Neuronal stem cell (in vitro differentiated cells): Measurements from ENCODE around the gene SERPINA10.

Experiments
- DNase-seq: peaks from one replicate; pipeline ENCODE4 v3.0.0-alpha.2; 2013; ENCODE audit warnings: low spot score
- H2AFZ ChIP-seq: one replicate; pipeline ENCODE4 v1.6.1; 2013; ENCODE audit warnings: mild to moderate bottlenecking, low read length, inconsistent platforms
- H2AK5ac ChIP-seq: 2 replicates; pipeline ENCODE4 v1.6.1; 2013; ENCODE audit warnings: low read depth, mild to moderate bottlenecking, inconsistent platforms, low read length, moderate library complexity, mixed read lengths
- H2BK120ac ChIP-seq: 2 replicates; pipeline ENCODE4 v1.6.1; 2013; ENCODE audit warnings: low read depth, mild to moderate bottlenecking, inconsistent platforms, low read length, moderate library complexity, mixed read lengths
- H2BK12ac ChIP-seq: one replicate; pipeline ENCODE4 v1.6.1; 2013; ENCODE audit warnings: low read length, inconsistent platforms
- H2BK15ac ChIP-seq: 2 replicates; pipeline ENCODE4 v1.6.1; 2013; ENCODE audit warnings: mild to moderate bottlenecking, low read length, inconsistent platforms, mixed read lengths
- H2BK5ac ChIP-seq: one replicate; pipeline ENCODE4 v1.6.1; 2013; ENCODE audit warnings: inconsistent platforms, mild to moderate bottlenecking, low read length, moderate library complexity
- H3K14ac ChIP-seq: one replicate; pipeline ENCODE4 v1.6.1; 2013; ENCODE audit warnings: low read length, inconsistent platforms
- H3K18ac ChIP-seq: 2 replicates; pipeline ENCODE4 v1.6.1; 2013; ENCODE audit warnings: low read length, inconsistent platforms
- H3K23ac ChIP-seq: 2 replicates; pipeline ENCODE4 v1.6.1; 2013; ENCODE audit warnings: low read depth, mild to moderate bottlenecking, mixed read lengths, low read length, inconsistent platforms; ENCODE audit not compliant: poor library complexity
- H3K27ac ChIP-seq: replicated peaks from 3 replicates; pipeline ENCODE4 v1.5.1; 2013; ENCODE audit warnings: low read length, inconsistent platforms
- H3K27me3 ChIP-seq, 3 experiments: 2 replicates each; pipeline ENCODE4 v1.6.1; 2013; ENCODE audit warnings: low read length in 3 of 3, mild to moderate bottlenecking in 2 of 3, inconsistent platforms in 1 of 3, low read depth in 1 of 3, mixed read lengths in 1 of 3, moderate library complexity in 1 of 3; ENCODE audit not compliant: control insufficient read depth in 3 of 3, insufficient read depth in 3 of 3
- H3K36me3 ChIP-seq, 2 donors: replicated peaks in 1 of 2; 2 replicates each; pipeline ENCODE4 v1.6.1; 2013; ENCODE audit warnings: low read length in 2 of 2; ENCODE audit not compliant: control insufficient read depth in 2 of 2, insufficient read depth in 2 of 2
- H3K4ac ChIP-seq: 2 replicates; pipeline ENCODE4 v1.6.1; 2013; ENCODE audit warnings: inconsistent platforms, mild to moderate bottlenecking, low read length, moderate library complexity
- H3K4me1 ChIP-seq, 2 donors: 1 replicate in 1 of 2; 2 replicates in 1 of 2; pipeline ENCODE4 v1.6.1; 2013; ENCODE audit warnings: low read length in 2 of 2, low read depth in 1 of 2; ENCODE audit not compliant: control insufficient read depth in 2 of 2, insufficient read depth in 1 of 2
- H3K4me2 ChIP-seq: one replicate; pipeline ENCODE4 v1.6.1; 2013; ENCODE audit warnings: mild to moderate bottlenecking, low read length, inconsistent platforms; ENCODE audit not compliant: insufficient read depth, poor library complexity, severe bottlenecking
- H3K4me3 ChIP-seq, 2 donors: 2 replicates each; pipeline ENCODE4 v1.5.1; 2013; ENCODE audit warnings: low read length in 2 of 2, mild to moderate bottlenecking in 2 of 2, inconsistent platforms in 1 of 2, moderate library complexity in 1 of 2
- H3K79me1 ChIP-seq: one replicate; pipeline ENCODE4 v1.6.1; 2013; ENCODE audit warnings: low read depth, mild to moderate bottlenecking, inconsistent platforms, low read length, moderate library complexity
- H3K9ac ChIP-seq: one replicate; pipeline ENCODE4 v1.6.1; 2013; ENCODE audit warnings: mild to moderate bottlenecking, low read depth, low read length, inconsistent platforms; ENCODE audit not compliant: poor library complexity
- H3K9me3 ChIP-seq, 2 donors: replicated peaks in 1 of 2; 2 replicates each; pipeline versions ENCODE3 to v1.6.1; 2013; ENCODE audit warnings: low read length in 2 of 2, mild to moderate bottlenecking in 2 of 2, inconsistent platforms in 1 of 2, low read depth in 1 of 2, mixed read lengths in 1 of 2, moderate library complexity in 1 of 2; ENCODE audit not compliant: control insufficient read depth in 2 of 2, insufficient read depth in 1 of 2
- H4K8ac ChIP-seq: one replicate; pipeline ENCODE4 v1.6.1; 2013; ENCODE audit warnings: low read depth, mild to moderate bottlenecking, inconsistent platforms, low read length, moderate library complexity
- H4K91ac ChIP-seq: one replicate; pipeline ENCODE4 v1.6.1; 2013; ENCODE audit warnings: low read length, low read depth, mild to moderate bottlenecking, inconsistent platforms; ENCODE audit not compliant: poor library complexity
- WGBS, 2 donors: extraction: QIAGEN DNeasy Blood & Tissue Kit; methylation state at CpG; one replicate each; pipeline ENCODE4 v1.1.7; 2013; ENCODE audit warnings: missing lambda C conversion rate in 2 of 2, mixed read lengths in 1 of 2; ENCODE audit not compliant: insufficient read length in 2 of 2, insufficient replicate concordance in 1 of 2; ENCODE audit errors: extremely low coverage in 2 of 2; 5-methylcytosine and 5-hydroxymethylcytosine counted together

The SERPINA10 gene

DNA sequence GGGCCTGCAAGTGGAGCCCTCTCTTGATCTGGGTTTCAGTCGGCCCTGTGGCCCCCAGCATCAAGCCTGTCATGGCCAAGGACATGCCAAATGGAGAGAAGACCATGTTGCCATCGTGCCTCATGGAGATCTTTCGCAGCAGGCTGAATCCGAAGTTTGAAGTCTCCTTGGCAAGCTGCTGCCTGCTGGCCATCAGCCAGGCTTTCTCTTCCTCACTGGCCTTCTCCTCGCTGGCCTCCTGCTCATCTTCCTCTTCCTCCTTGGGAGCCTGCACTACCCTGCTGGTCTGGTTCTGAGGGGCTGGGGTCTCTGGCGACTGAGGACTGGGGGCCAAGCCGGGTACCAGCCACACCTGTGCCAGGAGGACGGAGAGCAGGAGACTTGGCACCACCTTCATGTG, 2.9 kb downstream of the SERPINA10 start:
- Histone ChIP-seq H3K4me1 (peaks cover 0 to 5% of the 10 kb centered on the region in 2 donors), H2BK5ac (no peak overlapping the region), H3K9ac (no peak overlapping the region), H4K8ac (no peak overlapping the region), H3K27ac (no peak overlapping the region), H3K14ac (no peak overlapping the region), H3K23ac (no peak overlapping the region), H2BK120ac (no peak overlapping the region), H4K91ac (no peak overlapping the region), H3K4me3 (no peak overlapping the region), H2BK15ac (no peak overlapping the region), H3K36me3 (no peaks in the 10 kb centered on the region), H2AK5ac (no peak overlapping the region), H2BK12ac (no peak overlapping the region), H3K18ac (no peak overlapping the region), H3K4ac (no peak overlapping the region), H3K27me3 (no peaks in the 10 kb centered on the region), H3K4me2 (no peak overlapping the region), H3K9me3 (peaks cover 0 to 3% of the 10 kb centered on the region in 2 donors), H3K79me1 (no peaks in the 10 kb centered on the region), H2AFZ (no peak overlapping the region)
- no peak for DNase-seq
- no CpG with 5 or more reads among the region's 8 CpGs for WGBS, 2 donors

GRCh38 chr14:94288610-94289465, 4.2 kb downstream of the SERPINA10 start:
- no peak overlapping the region for H2BK15ac ChIP-seq
- no CpG with 5 or more reads among the region's 14 CpGs for WGBS, 2 donors
- no peak overlapping the region for H2AK5ac ChIP-seq
- no peak overlapping the region for H3K4me3 ChIP-seq
- no peak overlapping the region for H2AFZ ChIP-seq
- DNase-seq, result no peak
- H3K9me3 ChIP-seq, result peaks cover 0 to 3% of the 10 kb centered on the region in 2 donors
- no peak overlapping the region for H4K91ac ChIP-seq
- H2BK12ac ChIP-seq, result no peak overlapping the region
- H3K14ac ChIP-seq, result no peak overlapping the region
- H3K4ac ChIP-seq, result no peak overlapping the region
- no peak overlapping the region for H2BK120ac ChIP-seq
- no peaks in the 10 kb centered on the region for H3K79me1 ChIP-seq
- no peak overlapping the region for H3K9ac ChIP-seq
- no peak overlapping the region for H2BK5ac ChIP-seq
- H3K18ac ChIP-seq, result peak overlapping the region; percentile 32
- no peak overlapping the region for H3K27ac ChIP-seq
- no peaks in the 10 kb centered on the region for H3K36me3 ChIP-seq
- no peaks in the 10 kb centered on the region for H3K27me3 ChIP-seq
- H4K8ac ChIP-seq, result peak overlapping the region; percentile 73
- no peak overlapping the region for H3K4me2 ChIP-seq
- no peak overlapping the region for H3K23ac ChIP-seq
- peaks cover 0 to 5% of the 10 kb centered on the region in 2 donors for H3K4me1 ChIP-seq

GRCh38 chr14:94285158-94285557, 7.9 kb downstream of the SERPINA10 start:
- no peak overlapping the region for H4K8ac ChIP-seq
- no peaks in the 10 kb centered on the region for H3K36me3 ChIP-seq
- no peak overlapping the region for H2BK15ac ChIP-seq
- peaks cover 0 to 3% of the 10 kb centered on the region in 2 donors for H3K9me3 ChIP-seq
- H2BK120ac ChIP-seq, result no peak overlapping the region
- H3K4me3 ChIP-seq, result no peak overlapping the region
- no peaks in the 10 kb centered on the region for H3K79me1 ChIP-seq
- no peak overlapping the region for H3K23ac ChIP-seq
- peaks cover 0 to 5% of the 10 kb centered on the region in 2 donors for H3K4me1 ChIP-seq
- no peak overlapping the region for H3K27ac ChIP-seq
- H3K4ac ChIP-seq, result no peak overlapping the region
- H4K91ac ChIP-seq, result no peak overlapping the region
- no peak overlapping the region for H3K18ac ChIP-seq
- no peak overlapping the region for H2AK5ac ChIP-seq
- H2AFZ ChIP-seq, result no peak overlapping the region
- no peak overlapping the region for H3K14ac ChIP-seq
- H3K9ac ChIP-seq, result no peak overlapping the region
- DNase-seq, result no peak
- H2BK5ac ChIP-seq, result no peak overlapping the region
- H3K4me2 ChIP-seq, result no peak overlapping the region
- H2BK12ac ChIP-seq, result no peak overlapping the region
- H3K27me3 ChIP-seq, result no peaks in the 10 kb centered on the region

GRCh38 chr14:94284221-94284620, 8.8 kb downstream of the SERPINA10 start:
- no peak overlapping the region for H3K23ac ChIP-seq
- H3K36me3 ChIP-seq, result no peaks in the 10 kb centered on the region
- no peak overlapping the region for H3K18ac ChIP-seq
- no peak overlapping the region for H3K4ac ChIP-seq
- no peak overlapping the region for H2BK15ac ChIP-seq
- DNase-seq, result no peak
- H3K79me1 ChIP-seq, result no peaks in the 10 kb centered on the region
- no peak overlapping the region for H2AFZ ChIP-seq
- no peak overlapping the region for H3K14ac ChIP-seq
- WGBS, 2 donors, result no CpG with 5 or more reads among the region's 2 CpGs
- H2AK5ac ChIP-seq, result no peak overlapping the region
- no peak overlapping the region for H3K4me2 ChIP-seq
- no peak overlapping the region for H4K91ac ChIP-seq
- H4K8ac ChIP-seq, result no peak overlapping the region
- no peak overlapping the region for H2BK5ac ChIP-seq
- H2BK12ac ChIP-seq, result no peak overlapping the region
- peaks cover 0 to 5% of the 10 kb centered on the region in 2 donors for H3K4me1 ChIP-seq
- H3K9ac ChIP-seq, result no peak overlapping the region
- no peak overlapping the region for H2BK120ac ChIP-seq
- no peak overlapping the region for H3K4me3 ChIP-seq
- no peaks in the 10 kb centered on the region for H3K27me3 ChIP-seq
- no peak overlapping the region for H3K27ac ChIP-seq
- H3K9me3 ChIP-seq, result peaks cover 0 to 3% of the 10 kb centered on the region in 2 donors
